ENCODE measurements around the gene GPBAR1. TPM values are rescaled to one million over a fixed set of nuclear protein-coding genes. Genes with fewer than 3 reads are reported as not detected.

The GPBAR1 gene
- total and polyA plus RNA-seq, 9 of the 15 experiments (the other 6 are each of a cell fraction or from before 2014, with no cell fraction given), result not detected

DNA sequence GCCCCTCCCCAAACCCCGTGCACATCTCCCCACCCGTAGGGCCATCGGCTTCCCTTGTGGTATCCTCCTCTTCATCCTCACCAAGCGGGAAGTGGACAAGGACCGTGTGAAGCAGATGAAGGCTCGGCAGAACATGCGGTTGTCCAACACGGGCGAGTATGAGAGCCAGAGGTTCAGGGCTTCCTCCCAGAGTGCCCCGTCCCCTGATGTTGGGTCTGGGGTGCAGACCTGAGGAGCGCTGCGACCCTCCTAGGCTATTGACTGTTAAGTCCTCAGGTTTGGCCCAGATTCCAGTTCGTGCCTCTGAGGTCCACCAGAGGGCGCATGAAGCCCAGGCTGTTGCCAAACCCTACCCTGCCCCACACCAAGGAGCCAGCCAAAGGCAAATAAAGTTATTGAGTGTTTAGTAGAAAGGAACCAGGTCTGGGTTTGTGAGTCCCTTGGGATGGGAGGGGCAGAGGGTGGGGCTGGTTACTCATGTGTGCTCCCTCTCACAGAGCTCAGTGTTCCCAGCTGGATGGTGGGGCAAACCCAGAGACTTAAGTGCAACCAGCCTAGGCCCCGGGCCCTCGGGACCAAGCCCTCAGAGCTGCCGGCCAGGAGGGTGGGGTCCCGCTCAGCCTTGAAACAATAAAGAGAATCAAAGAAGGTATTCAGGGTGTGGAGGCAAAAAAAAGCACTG is 11.9 kb downstream of the GPBAR1 start (continued):
- TF ChIP-seq E2F8 (IDR thresholded peaks at IDR 0.05; ENCODE audit: low read depth, partially characterized antibody) (peak; percentile 52), RERE (CRISPR knock-in tag; IDR thresholded peaks at IDR 0.05; ENCODE audit: borderline replicate concordance) (no peak), SMC3 (conservative IDR thresholded peaks at IDR 0.05; ENCODE audit: insufficient read depth, low read depth, low read length) (peak; percentile 80), HMBOX1 (IDR thresholded peaks at IDR 0.05) (peak; percentile 77), CUX1 (CRISPR knock-in tag; IDR thresholded peaks at IDR 0.05) (no peak)
- TF ChIP-seq, protein P1, sequence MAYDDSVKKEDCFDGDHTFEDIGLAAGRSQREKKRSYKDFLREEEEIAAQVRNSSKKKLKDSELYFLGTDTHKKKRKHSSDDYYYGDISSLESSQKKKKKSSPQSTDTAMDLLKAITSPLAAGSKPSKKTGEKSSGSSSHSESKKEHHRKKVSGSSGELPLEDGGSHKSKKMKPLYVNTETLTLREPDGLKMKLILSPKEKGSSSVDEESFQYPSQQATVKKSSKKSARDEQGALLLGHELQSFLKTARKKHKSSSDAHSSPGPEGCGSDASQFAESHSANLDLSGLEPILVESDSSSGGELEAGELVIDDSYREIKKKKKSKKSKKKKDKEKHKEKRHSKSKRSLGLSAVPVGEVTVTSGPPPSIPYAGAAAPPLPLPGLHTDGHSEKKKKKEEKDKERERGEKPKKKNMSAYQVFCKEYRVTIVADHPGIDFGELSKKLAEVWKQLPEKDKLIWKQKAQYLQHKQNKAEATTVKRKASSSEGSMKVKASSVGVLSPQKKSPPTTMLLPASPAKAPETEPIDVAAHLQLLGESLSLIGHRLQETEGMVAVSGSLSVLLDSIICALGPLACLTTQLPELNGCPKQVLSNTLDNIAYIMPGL (CRISPR knock-in tag; IDR thresholded peaks at IDR 0.05), result no peak
- TF ChIP-seq, protein P2, sequence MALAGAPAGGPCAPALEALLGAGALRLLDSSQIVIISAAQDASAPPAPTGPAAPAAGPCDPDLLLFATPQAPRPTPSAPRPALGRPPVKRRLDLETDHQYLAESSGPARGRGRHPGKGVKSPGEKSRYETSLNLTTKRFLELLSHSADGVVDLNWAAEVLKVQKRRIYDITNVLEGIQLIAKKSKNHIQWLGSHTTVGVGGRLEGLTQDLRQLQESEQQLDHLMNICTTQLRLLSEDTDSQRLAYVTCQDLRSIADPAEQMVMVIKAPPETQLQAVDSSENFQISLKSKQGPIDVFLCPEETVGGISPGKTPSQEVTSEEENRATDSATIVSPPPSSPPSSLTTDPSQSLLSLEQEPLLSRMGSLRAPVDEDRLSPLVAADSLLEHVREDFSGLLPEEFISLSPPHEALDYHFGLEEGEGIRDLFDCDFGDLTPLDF (CRISPR knock-in tag; IDR thresholded peaks at IDR 0.05), result no peak

All from K562 (cell line).